ENCODE measurements around the gene HOXC4. TPM values are rescaled to one million over a fixed set of nuclear protein-coding genes. Genes with fewer than 3 reads are reported as not detected.
"Not testable (repeated sequence)": the region's sequence is repeated elsewhere in the genome, so short reads cannot be mapped to it uniquely, and the experiment has no call there.

Gene HOXC4
- polyA plus RNA-seq, 2 of the 4 experiments (the other 2 are of a cell fraction), result 1.3 to 4.0 TPM

GRCh38 chr12:54095928-54096327 lies 42.3 kb downstream of the HOXC4 start:
- peaks cover 11% of the 10 kb centered on the region; the same call in 2 of the 3 replicates for H3K4me1 ChIP-seq
- H3K27ac ChIP-seq; DNase-seq (ENCODE audit: low read depth in 1 of 2, low spot score in 1 of 2); ATAC-seq; POLR2A ChIA-PET; H3K4me3 ChIP-seq; CTCF ChIA-PET; H3K4me2 ChIP-seq; FAIRE-seq; H3K9me3 ChIP-seq: not testable (repeated sequence)
- WGBS (ENCODE audit: missing lambda C conversion rate), result 71% methylated on average over 5 of the region's 5 CpGs

- CTCF ChIA-PET, result interaction anchor here (0.6 kb wide), 1 partner anchor 36 kb away, joined by 5 read pairs; no protein-coding TSS in a partner anchor
- H3K4me3 ChIP-seq; FAIRE-seq; H3K4me2 ChIP-seq; H3K9me3 ChIP-seq; ATAC-seq; DNase-seq (ENCODE audit: low read depth in 1 of 2, low spot score in 1 of 2); POLR2A ChIA-PET; H3K27ac ChIP-seq: not testable (repeated sequence)
- WGBS (ENCODE audit: missing lambda C conversion rate), result 75% methylated on average over 2 of the region's 2 CpGs
- H3K4me1 ChIP-seq, result peaks cover 11% of the 10 kb centered on the region; the same call in 2 of the 3 replicates
- peak; percentile 48 to 76; a peak in 2 of 4 replicates for TF ChIP-seq CEBPB (IDR thresholded peaks at IDR 0.05)
Observed at GRCh38 chr12:54098644-54099043, 45.0 kb downstream of the HOXC4 start.

GRCh38 chr12:54100588-54100987 lies 47.0 kb downstream of the HOXC4 start:
- WGBS (ENCODE audit: missing lambda C conversion rate), result 79% methylated on average over 6 of the region's 6 CpGs
- H3K27ac ChIP-seq; H3K4me3 ChIP-seq; POLR2A ChIA-PET; H3K9me3 ChIP-seq; CTCF ChIA-PET; ATAC-seq; FAIRE-seq; DNase-seq (ENCODE audit: low read depth in 1 of 2, low spot score in 1 of 2): not testable (repeated sequence)
- peaks cover 11% of the 10 kb centered on the region; the same call in 2 of the 3 replicates for H3K4me1 ChIP-seq
- 0 out of 3 replicates have a peak overlapping the region, but pooled peaks have one; percentile 37 for H3K4me2 ChIP-seq

- CTCF ChIA-PET, FAIRE-seq, POLR2A ChIA-PET: not testable (repeated sequence)
Observed at GRCh38 chr12:54102223-54102622, 48.6 kb downstream of the HOXC4 start.

GRCh38 chr12:54103827-54104226 lies 50.2 kb downstream of the HOXC4 start:
- WGBS (ENCODE audit: missing lambda C conversion rate), result 29% methylated on average over 1 of the region's 1 CpG
- ATAC-seq; H3K9me3 ChIP-seq; H3K4me2 ChIP-seq; H3K27ac ChIP-seq; CTCF ChIA-PET; FAIRE-seq; H3K4me3 ChIP-seq; DNase-seq (ENCODE audit: low read depth in 1 of 2, low spot score in 1 of 2); POLR2A ChIA-PET: not testable (repeated sequence)
- peaks cover 11% of the 10 kb centered on the region; the same call in 2 of the 3 replicates for H3K4me1 ChIP-seq

More at GRCh38 chr12:54102223-54102622, 48.6 kb downstream of the HOXC4 start:
- not testable (repeated sequence) for H3K4me2 ChIP-seq; ATAC-seq; DNase-seq (ENCODE audit: low read depth in 1 of 2, low spot score in 1 of 2); H3K27ac ChIP-seq; H3K9me3 ChIP-seq; H3K4me3 ChIP-seq
- WGBS (ENCODE audit: missing lambda C conversion rate), result 80% methylated on average over 5 of the region's 6 CpGs
- H3K4me1 ChIP-seq, result peaks cover 11% of the 10 kb centered on the region; the same call in 2 of the 3 replicates

Small RNAs within 50 kb of the gene (small RNA-seq; reads per million reads assigned to genes)
- gene HOXC5 (0 to 0.78 (median 0) reads per million in 6 experiments), gene MIR615 (0.70 to 29.6 (median 14.8) reads per million in 6 experiments), gene RF00019 (0 reads per million in 6 experiments)

Other genes starting within 250 kb of the HOXC4 start
- gene HOXC13, start 115.0 kb upstream of the HOXC4 start, polyA plus RNA-seq (2011; rRNA removed), result 3.9 and 6.4 TPM in 2 replicates
- gene HOXC13, start 115.0 kb upstream of the HOXC4 start, polyA plus RNA-seq (2017; fragmentation: RNase III; extraction: RNeasy Plus Mini Kit Qiagen cat#74134 plus additional on column Dnase treatment), result 6.5 to 9.3 TPM (median 7.5 TPM) in 3 replicates
- not detected in 2 replicates for gene HOXC12, start 98.9 kb upstream of the HOXC4 start, polyA plus RNA-seq (2011; rRNA removed)
- gene HOXC12, start 98.9 kb upstream of the HOXC4 start, polyA plus RNA-seq (2017; fragmentation: RNase III; extraction: RNeasy Plus Mini Kit Qiagen cat#74134 plus additional on column Dnase treatment), result not detected in 3 replicates
- gene HOXC11, start 80.7 kb upstream of the HOXC4 start, polyA plus RNA-seq (2011; rRNA removed), result 0.58 and 0.73 TPM in 2 replicates
- 0.45 to 0.54 TPM (median 0.45 TPM) in 3 replicates for gene HOXC11, start 80.7 kb upstream of the HOXC4 start, polyA plus RNA-seq (2017; fragmentation: RNase III; extraction: RNeasy Plus Mini Kit Qiagen cat#74134 plus additional on column Dnase treatment)
- gene HOTAIR, start 78.9 kb upstream of the HOXC4 start, polyA plus RNA-seq (2011; rRNA removed), result 0.34 and 0.67 TPM in 2 replicates
- gene HOTAIR, start 78.9 kb upstream of the HOXC4 start, polyA plus RNA-seq (2017; fragmentation: RNase III; extraction: RNeasy Plus Mini Kit Qiagen cat#74134 plus additional on column Dnase treatment), result 0.35 to 0.71 TPM (median 0.71 TPM) in 3 replicates
- gene HOXC10, start 68.7 kb upstream of the HOXC4 start, polyA plus RNA-seq (2011; rRNA removed), result 2.5 and 2.9 TPM in 2 replicates
- 2.1 to 4.3 TPM (median 3.2 TPM) in 3 replicates for gene HOXC10, start 68.7 kb upstream of the HOXC4 start, polyA plus RNA-seq (2017; fragmentation: RNase III; extraction: RNeasy Plus Mini Kit Qiagen cat#74134 plus additional on column Dnase treatment)
- gene HOXC9, start 53.7 kb upstream of the HOXC4 start, polyA plus RNA-seq (2011; rRNA removed), result 2.3 and 5.2 TPM in 2 replicates
- gene HOXC9, start 53.7 kb upstream of the HOXC4 start, polyA plus RNA-seq (2017; fragmentation: RNase III; extraction: RNeasy Plus Mini Kit Qiagen cat#74134 plus additional on column Dnase treatment), result 5.7 to 6.6 TPM (median 6.2 TPM) in 3 replicates
- gene HOXC8, start 44.9 kb upstream of the HOXC4 start, polyA plus RNA-seq (2011; rRNA removed), result 4.1 and 5.4 TPM in 2 replicates
- 5.3 to 5.7 TPM (median 5.4 TPM) in 3 replicates for gene HOXC8, start 44.9 kb upstream of the HOXC4 start, polyA plus RNA-seq (2017; fragmentation: RNase III; extraction: RNeasy Plus Mini Kit Qiagen cat#74134 plus additional on column Dnase treatment)
- gene HOXC6, start 25.4 kb upstream of the HOXC4 start, polyA plus RNA-seq (2011; rRNA removed), result 3.9 and 5.2 TPM in 2 replicates
- 5.0 to 6.0 TPM (median 5.5 TPM) in 3 replicates for gene HOXC6, start 25.4 kb upstream of the HOXC4 start, polyA plus RNA-seq (2017; fragmentation: RNase III; extraction: RNeasy Plus Mini Kit Qiagen cat#74134 plus additional on column Dnase treatment)
- 0.41 and 0.49 TPM in 2 replicates for gene HOXC5, start 20.8 kb upstream of the HOXC4 start, polyA plus RNA-seq (2011; rRNA removed)
- gene HOXC5, start 20.8 kb upstream of the HOXC4 start, polyA plus RNA-seq (2017; fragmentation: RNase III; extraction: RNeasy Plus Mini Kit Qiagen cat#74134 plus additional on column Dnase treatment), result 0.64 to 1.1 TPM (median 0.98 TPM) in 3 replicates
- 34.8 and 40.7 TPM in 2 replicates for gene SMUG1, start 135.2 kb downstream of the HOXC4 start, polyA plus RNA-seq (2011; rRNA removed)
- 27.6 to 32.5 TPM (median 30.9 TPM) in 3 replicates for gene SMUG1, start 135.2 kb downstream of the HOXC4 start, polyA plus RNA-seq (2017; fragmentation: RNase III; extraction: RNeasy Plus Mini Kit Qiagen cat#74134 plus additional on column Dnase treatment)
- gene CBX5, start 226.3 kb downstream of the HOXC4 start, polyA plus RNA-seq (2011; rRNA removed), result 115 and 129 TPM in 2 replicates
- 38.8 to 39.5 TPM (median 39.5 TPM) in 3 replicates for gene CBX5, start 226.3 kb downstream of the HOXC4 start, polyA plus RNA-seq (2017; fragmentation: RNase III; extraction: RNeasy Plus Mini Kit Qiagen cat#74134 plus additional on column Dnase treatment)
- 622 and 880 TPM in 2 replicates for gene HNRNPA1, start 226.9 kb downstream of the HOXC4 start, polyA plus RNA-seq (2011; rRNA removed)
- gene HNRNPA1, start 226.9 kb downstream of the HOXC4 start, polyA plus RNA-seq (2017; fragmentation: RNase III; extraction: RNeasy Plus Mini Kit Qiagen cat#74134 plus additional on column Dnase treatment), result 1,469 to 1,640 TPM (median 1,479 TPM) in 3 replicates
- 0.52 and 0.90 TPM in 2 replicates for gene NFE2, start 247.2 kb downstream of the HOXC4 start, polyA plus RNA-seq (2011; rRNA removed)
- gene NFE2, start 247.2 kb downstream of the HOXC4 start, polyA plus RNA-seq (2017; fragmentation: RNase III; extraction: RNeasy Plus Mini Kit Qiagen cat#74134 plus additional on column Dnase treatment), result 0.21 to 0.55 TPM (median 0.30 TPM) in 3 replicates

Measured in A549 (cell line).